ENCODE data around the gene CRISPLD2. TPM values are rescaled to one million over a fixed set of nuclear protein-coding genes. Genes with fewer than 3 reads are reported as not detected.

Gene CRISPLD2
- total and polyA plus RNA-seq, 10 of the 15 experiments (the other 5 are each of a cell fraction or from before 2014, with no cell fraction given) = 0.03 to 0.30 (median 0.08) TPM; not detected in 5

DNA sequence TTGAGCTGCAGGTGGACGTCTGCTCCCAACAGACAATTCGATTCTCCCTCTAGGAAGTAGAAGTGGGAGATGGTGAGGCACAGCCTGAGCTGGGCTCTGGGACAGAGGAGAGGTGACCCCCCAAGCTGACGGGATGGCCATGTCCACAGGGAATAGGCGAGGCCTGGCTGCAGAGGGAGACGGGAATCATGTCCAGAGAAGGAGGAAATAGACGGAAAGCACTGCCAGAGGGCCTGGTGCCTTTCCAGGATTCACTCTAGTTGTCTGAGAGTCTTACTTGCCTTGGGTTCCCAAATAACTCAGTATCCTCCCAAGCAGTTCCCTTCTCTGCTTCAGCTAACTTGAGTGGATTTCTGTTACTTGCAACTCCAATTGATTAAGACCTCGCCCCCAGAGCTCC, 4.3 kb upstream of the CRISPLD2 start (continued):
- TF ChIP-seq SIN3A (IDR thresholded peaks at IDR 0.05; ENCODE audit: low read depth, low read length) = no peak
- no peak for TF ChIP-seq KAT2A (conservative IDR thresholded peaks at IDR 0.05; ENCODE audit: control insufficient read depth, low read depth, low read length)
- no peak for TF ChIP-seq MTA2 (IDR thresholded peaks at IDR 0.05; ENCODE audit: low read depth)
- TF ChIP-seq HDGF (IDR thresholded peaks at IDR 0.05) = no peak
- TF ChIP-seq ETV6 (conservative IDR thresholded peaks at IDR 0.05 in 1 of 2, IDR thresholded peaks at IDR 0.05 in 1 of 2; ENCODE audit: borderline replicate concordance in 1 of 2, low read depth in 1 of 2) = no peak
- TF ChIP-seq HDAC2 (IDR thresholded peaks at IDR 0.05) = no peak
- no peak for TF ChIP-seq CBX3 (IDR thresholded peaks at IDR 0.05; ENCODE audit: borderline replicate concordance, low read depth)
- no peak for TF ChIP-seq SREBF1 (IDR thresholded peaks at IDR 0.05; ENCODE audit: low read length)
- TF ChIP-seq, protein P1, sequence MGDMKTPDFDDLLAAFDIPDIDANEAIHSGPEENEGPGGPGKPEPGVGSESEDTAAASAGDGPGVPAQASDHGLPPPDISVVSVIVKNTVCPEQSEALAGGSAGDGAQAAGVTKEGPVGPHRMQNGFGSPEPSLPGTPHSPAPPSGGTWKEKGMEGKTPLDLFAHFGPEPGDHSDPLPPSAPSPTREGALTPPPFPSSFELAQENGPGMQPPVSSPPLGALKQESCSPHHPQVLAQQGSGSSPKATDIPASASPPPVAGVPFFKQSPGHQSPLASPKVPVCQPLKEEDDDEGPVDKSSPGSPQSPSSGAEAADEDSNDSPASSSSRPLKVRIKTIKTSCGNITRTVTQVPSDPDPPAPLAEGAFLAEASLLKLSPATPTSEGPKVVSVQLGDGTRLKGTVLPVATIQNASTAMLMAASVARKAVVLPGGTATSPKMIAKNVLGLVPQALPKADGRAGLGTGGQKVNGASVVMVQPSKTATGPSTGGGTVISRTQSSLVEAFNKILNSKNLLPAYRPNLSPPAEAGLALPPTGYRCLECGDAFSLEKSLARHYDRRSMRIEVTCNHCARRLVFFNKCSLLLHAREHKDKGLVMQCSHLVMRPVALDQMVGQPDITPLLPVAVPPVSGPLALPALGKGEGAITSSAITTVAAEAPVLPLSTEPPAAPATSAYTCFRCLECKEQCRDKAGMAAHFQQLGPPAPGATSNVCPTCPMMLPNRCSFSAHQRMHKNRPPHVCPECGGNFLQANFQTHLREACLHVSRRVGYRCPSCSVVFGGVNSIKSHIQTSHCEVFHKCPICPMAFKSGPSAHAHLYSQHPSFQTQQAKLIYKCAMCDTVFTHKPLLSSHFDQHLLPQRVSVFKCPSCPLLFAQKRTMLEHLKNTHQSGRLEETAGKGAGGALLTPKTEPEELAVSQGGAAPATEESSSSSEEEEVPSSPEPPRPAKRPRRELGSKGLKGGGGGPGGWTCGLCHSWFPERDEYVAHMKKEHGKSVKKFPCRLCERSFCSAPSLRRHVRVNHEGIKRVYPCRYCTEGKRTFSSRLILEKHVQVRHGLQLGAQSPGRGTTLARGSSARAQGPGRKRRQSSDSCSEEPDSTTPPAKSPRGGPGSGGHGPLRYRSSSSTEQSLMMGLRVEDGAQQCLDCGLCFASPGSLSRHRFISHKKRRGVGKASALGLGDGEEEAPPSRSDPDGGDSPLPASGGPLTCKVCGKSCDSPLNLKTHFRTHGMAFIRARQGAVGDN (IDR thresholded peaks at IDR 0.05) = no peak
- TF ChIP-seq, protein P2, sequence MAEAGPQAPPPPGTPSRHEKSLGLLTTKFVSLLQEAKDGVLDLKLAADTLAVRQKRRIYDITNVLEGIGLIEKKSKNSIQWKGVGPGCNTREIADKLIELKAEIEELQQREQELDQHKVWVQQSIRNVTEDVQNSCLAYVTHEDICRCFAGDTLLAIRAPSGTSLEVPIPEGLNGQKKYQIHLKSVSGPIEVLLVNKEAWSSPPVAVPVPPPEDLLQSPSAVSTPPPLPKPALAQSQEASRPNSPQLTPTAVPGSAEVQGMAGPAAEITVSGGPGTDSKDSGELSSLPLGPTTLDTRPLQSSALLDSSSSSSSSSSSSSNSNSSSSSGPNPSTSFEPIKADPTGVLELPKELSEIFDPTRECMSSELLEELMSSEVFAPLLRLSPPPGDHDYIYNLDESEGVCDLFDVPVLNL (IDR thresholded peaks at IDR 0.05; ENCODE audit: low read depth, low read length) = no peak

Measured in GM12878 (cell line).